ENCODE data around the gene SUGCT. TPM values are rescaled to one million over a fixed set of nuclear protein-coding genes. Genes with fewer than 3 reads are reported as not detected.

SUGCT gene
- total RNA-seq, 2 experiments from 2014 or later = 0.95 to 1.2 TPM

DNA sequence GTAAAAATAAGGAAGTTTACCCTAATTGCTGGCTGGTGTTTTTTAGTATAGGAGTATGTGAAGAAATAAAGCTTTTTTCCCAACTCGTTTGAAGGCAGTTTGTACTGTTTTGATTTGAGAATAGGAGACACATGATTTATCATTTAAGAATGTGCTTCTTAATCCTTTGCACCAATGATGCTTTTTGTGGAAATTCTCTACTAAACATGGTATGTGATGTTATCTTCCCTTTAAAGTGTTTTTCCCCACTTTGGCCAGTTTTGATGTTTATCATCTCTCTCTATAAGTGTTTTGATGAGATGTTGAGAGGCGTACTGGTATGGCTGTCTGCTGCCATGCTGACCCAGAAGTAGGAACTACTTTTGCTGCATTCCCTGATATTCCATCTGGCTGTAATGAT is 85.1 kb downstream of the SUGCT start:
- no peak overlapping the region for H3K27ac Mint-ChIP-seq
- no peak overlapping the region for H3K4me3 Mint-ChIP-seq
- Histone ChIP-seq H3K4me1 (ENCODE audit: insufficient read depth, low read length) (no peaks in the 10 kb centered on the region), H3K9me3 (ENCODE audit: control insufficient read depth in 1 of 2, insufficient read depth in 1 of 2, low read length in 2 of 2) (peaks cover 0 to 5% of the 10 kb centered on the region in 2 experiments), H3K36me3 (ENCODE audit: insufficient read depth, low read length) (no peaks in the 10 kb centered on the region), H3K27ac (ENCODE audit: low read depth in 1 of 2, low read length in 2 of 2) (no peak overlapping the region), H3K4me3 (ENCODE audit: low read length) (no peak overlapping the region), H3K27me3 (ENCODE audit: control insufficient read depth in 1 of 2, insufficient read depth in 2 of 2, low read length in 2 of 2) (no peaks in the 10 kb centered on the region)
- ChIA-PET CTCF (no interaction called here), POLR2A (no interaction called here)
- TF ChIP-seq, protein P1, sequence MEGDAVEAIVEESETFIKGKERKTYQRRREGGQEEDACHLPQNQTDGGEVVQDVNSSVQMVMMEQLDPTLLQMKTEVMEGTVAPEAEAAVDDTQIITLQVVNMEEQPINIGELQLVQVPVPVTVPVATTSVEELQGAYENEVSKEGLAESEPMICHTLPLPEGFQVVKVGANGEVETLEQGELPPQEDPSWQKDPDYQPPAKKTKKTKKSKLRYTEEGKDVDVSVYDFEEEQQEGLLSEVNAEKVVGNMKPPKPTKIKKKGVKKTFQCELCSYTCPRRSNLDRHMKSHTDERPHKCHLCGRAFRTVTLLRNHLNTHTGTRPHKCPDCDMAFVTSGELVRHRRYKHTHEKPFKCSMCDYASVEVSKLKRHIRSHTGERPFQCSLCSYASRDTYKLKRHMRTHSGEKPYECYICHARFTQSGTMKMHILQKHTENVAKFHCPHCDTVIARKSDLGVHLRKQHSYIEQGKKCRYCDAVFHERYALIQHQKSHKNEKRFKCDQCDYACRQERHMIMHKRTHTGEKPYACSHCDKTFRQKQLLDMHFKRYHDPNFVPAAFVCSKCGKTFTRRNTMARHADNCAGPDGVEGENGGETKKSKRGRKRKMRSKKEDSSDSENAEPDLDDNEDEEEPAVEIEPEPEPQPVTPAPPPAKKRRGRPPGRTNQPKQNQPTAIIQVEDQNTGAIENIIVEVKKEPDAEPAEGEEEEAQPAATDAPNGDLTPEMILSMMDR (IDR thresholded peaks at IDR 0.05) = no peak
- DNase-seq (no peak), ATAC-seq (ENCODE audit: poor library complexity) (no peak)
- H3K27me3 Mint-ChIP-seq = no peaks in the 10 kb centered on the region
- H3K9me3 Mint-ChIP-seq = peaks cover 2% of the 10 kb centered on the region
- H3K36me3 Mint-ChIP-seq (ENCODE audit: low read depth) = no peaks in the 10 kb centered on the region
- no peaks in the 10 kb centered on the region for H3K4me1 Mint-ChIP-seq (ENCODE audit: low read depth)
- intact Hi-C loops (cut with DNase I, micrococcal nuclease) = no loop called here

GRCh38 chr7:40220421-40220911 is 85.7 kb downstream of the SUGCT start:
- H3K4me1 Mint-ChIP-seq (ENCODE audit: low read depth) = no peaks in the 10 kb centered on the region
- ATAC-seq (ENCODE audit: poor library complexity) (no peak), DNase-seq (no peak)
- no peak overlapping the region for H3K4me3 Mint-ChIP-seq
- H3K4me1 ChIP-seq (ENCODE audit: insufficient read depth, low read length) = no peaks in the 10 kb centered on the region
- H3K36me3 ChIP-seq (ENCODE audit: insufficient read depth, low read length) = no peaks in the 10 kb centered on the region
- no peaks in the 10 kb centered on the region for H3K27me3 Mint-ChIP-seq
- H3K9me3 ChIP-seq (ENCODE audit: control insufficient read depth in 1 of 2, insufficient read depth in 1 of 2, low read length in 2 of 2) = peaks cover 0 to 5% of the 10 kb centered on the region in 2 experiments
- no peak overlapping the region for H3K4me3 ChIP-seq (ENCODE audit: low read length)
- CTCF ChIA-PET = no interaction called here
- no peaks in the 10 kb centered on the region for H3K27me3 ChIP-seq (ENCODE audit: control insufficient read depth in 1 of 2, insufficient read depth in 2 of 2, low read length in 2 of 2)
- no peak overlapping the region for H3K27ac Mint-ChIP-seq
- no peak overlapping the region for H3K27ac ChIP-seq (ENCODE audit: low read depth in 1 of 2, low read length in 2 of 2)
- POLR2A ChIA-PET = no interaction called here
- no peaks in the 10 kb centered on the region for H3K36me3 Mint-ChIP-seq (ENCODE audit: low read depth)
- TF ChIP-seq, protein P1 (IDR thresholded peaks at IDR 0.05) = no peak
- peaks cover 2% of the 10 kb centered on the region for H3K9me3 Mint-ChIP-seq
- intact Hi-C loops (cut with DNase I, micrococcal nuclease) = no loop called here

GRCh38 chr7:40221836-40222235 is 87.0 kb downstream of the SUGCT start:
- H3K27me3 Mint-ChIP-seq = no peaks in the 10 kb centered on the region
- ChIA-PET POLR2A (no interaction called here), CTCF (no interaction called here)
- Histone ChIP-seq H3K9me3 (ENCODE audit: control insufficient read depth in 1 of 2, insufficient read depth in 1 of 2, low read length in 2 of 2) (peaks cover 0 to 5% of the 10 kb centered on the region in 2 experiments), H3K4me3 (ENCODE audit: low read length) (no peak overlapping the region), H3K4me1 (ENCODE audit: insufficient read depth, low read length) (no peaks in the 10 kb centered on the region), H3K27me3 (ENCODE audit: control insufficient read depth in 1 of 2, insufficient read depth in 2 of 2, low read length in 2 of 2) (no peaks in the 10 kb centered on the region), H3K36me3 (ENCODE audit: insufficient read depth, low read length) (no peaks in the 10 kb centered on the region), H3K27ac (ENCODE audit: low read depth in 1 of 2, low read length in 2 of 2) (no peak overlapping the region)
- H3K36me3 Mint-ChIP-seq (ENCODE audit: low read depth) = no peaks in the 10 kb centered on the region
- intact Hi-C loops (cut with DNase I, micrococcal nuclease) = no loop called here
- peaks cover 2% of the 10 kb centered on the region for H3K9me3 Mint-ChIP-seq
- ATAC-seq (ENCODE audit: poor library complexity) (no peak), DNase-seq (no peak)
- no peak overlapping the region for H3K4me3 Mint-ChIP-seq
- no peaks in the 10 kb centered on the region for H3K4me1 Mint-ChIP-seq (ENCODE audit: low read depth)
- no peak overlapping the region for H3K27ac Mint-ChIP-seq
- TF ChIP-seq, protein P1 (IDR thresholded peaks at IDR 0.05) = no peak
